Adrenal gland (tissue), 12 donors: ENCODE data around the gene RMI1. TPM values are rescaled to one million over a fixed set of nuclear protein-coding genes. Genes with fewer than 3 reads are reported as not detected.

Experiments used
- DNase-seq, 7 donors: peaks; one replicate each; pipeline ENCODE4 v3.0.0-alpha.2; 2019 to 2020
- H3K27ac ChIP-seq, 5 donors: fragments of 200-600 bp; sonication (generic) in 4 of 5; 1 replicate in 3 of 5; 2 replicates in 2 of 5; pipeline versions ENCODE4 v1.5.1 to v1.8.0; 2016 to 2020; ENCODE audit warnings: mild to moderate bottlenecking in 1 of 5
- H3K27me3 ChIP-seq: fragments of 200-600 bp; 2 replicates; pipeline ENCODE4 v1.8.0; 2021
- H3K36me3 ChIP-seq, 2 donors: fragments of 200-600 bp; replicated peaks in 1 of 2; 1 replicate in 1 of 2; 2 replicates in 1 of 2; pipeline versions ENCODE4 v1.5.1 to v1.8.0; 2018 to 2022
- H3K4me1 ChIP-seq, 2 donors: fragments of 200-600 bp; replicated peaks in 1 of 2; 1 replicate in 1 of 2; 2 replicates in 1 of 2; pipeline versions ENCODE4 v1.5.1 to v1.8.0; 2018 to 2021
- H3K4me3 ChIP-seq, 4 donors: fragments of 200-600 bp; sonication (generic) in 3 of 4; one replicate each; pipeline ENCODE4 v1.5.1; 2016 to 2018
- H3K9me3 ChIP-seq, 3 donors: fragments of 200-600 bp; sonication (generic) in 1 of 3; replicated peaks in 1 of 3; 1 replicate in 2 of 3; 2 replicates in 1 of 3; pipeline versions ENCODE4 v1.5.1 to v1.8.0; 2016 to 2021
- POLR2A ChIP-seq, 2 donors: fragments of 450-650 bp; IDR thresholded peaks; one replicate each; pipeline ENCODE4 v1.6.1; 2017; ENCODE audit warnings: antibody characterized with exemption in 2 of 2, mild to moderate bottlenecking in 2 of 2, moderate library complexity in 1 of 2
- WGBS, 4 donors: extraction: QIAGEN DNeasy Blood & Tissue Kit in 2 of 4; methylation state at CpG; one replicate each; pipeline versions ENCODE4 v1.1.5 to v1.1.7; 2013 to 2017; 5-methylcytosine and 5-hydroxymethylcytosine counted together
- intact Hi-C, 2 donors: fragments of 100-400 bp; cut with DNase I; formaldehyde crosslinking; loops; one replicate each; pipeline versions ENCODE4 v1.14.1 to v1.15.0; 2022 to 2023
- polyA plus RNA-seq, 3 donors: library from polyadenylated mRNA; stranded (reverse); fragments of 200-250 nt in 2 of 3; fragments of 350-450 nt in 1 of 3; fragmentation: Illumina TruSeq in 1 of 3; extraction: RNeasy Lipid Tissue Mini Kit (QIAGEN cat#74804) in 1 of 3; gene quantifications; one replicate each; pipeline ENCODE4 v1.2.3, GENCODE V29; 2013 to 2014
- total RNA-seq, 9 donors: library from RNA; depleted of rRNA in 4 of 9; stranded (reverse); fragments of >200 nt in 4 of 9; fragments of 120-200 nt in 1 of 9; fragmentation: NEBNext Ultra II Directional in 1 of 9; extraction: Animal tissue kit (Norgen Biotek cat#: 25700) in 1 of 9; gene quantifications; one replicate each; pipeline versions ENCODE4 v1.1.0 to v1.2.4, GENCODE V29; 2013 to 2023
- TF ChIP-seq, protein P1 (sequence below), 6 experiments: fragments of 450-650 bp in 4 of 6; fragments of 200-600 bp in 2 of 6; sonication (generic) in 1 of 6; IDR thresholded peaks; 1 replicate in 5 of 6; 2 replicates in 1 of 6; pipeline versions ENCODE4 v1.5.1 to v1.8.0; 2016 to 2021; ENCODE audit warnings: antibody characterized with exemption in 6 of 6, mild to moderate bottlenecking in 2 of 6, moderate library complexity in 1 of 6
- donor health status: healthy with polysubstance abuse.
- donor health status: Bipolar disorder and iron deficiency.
- donor health status: DM: yes; HTN: yes; CAD: no.
- donor health status: DM: no; HTN: no; CAD: no.
- donor health status: DM: no; HTN: no; CAD: no.
- donor health status: DM: yes; HTN: yes; CAD: no.

The RMI1 gene
- total and polyA plus RNA-seq, 12 donors: 2.3 to 21.7 (median 7.8) TPM

DNA sequence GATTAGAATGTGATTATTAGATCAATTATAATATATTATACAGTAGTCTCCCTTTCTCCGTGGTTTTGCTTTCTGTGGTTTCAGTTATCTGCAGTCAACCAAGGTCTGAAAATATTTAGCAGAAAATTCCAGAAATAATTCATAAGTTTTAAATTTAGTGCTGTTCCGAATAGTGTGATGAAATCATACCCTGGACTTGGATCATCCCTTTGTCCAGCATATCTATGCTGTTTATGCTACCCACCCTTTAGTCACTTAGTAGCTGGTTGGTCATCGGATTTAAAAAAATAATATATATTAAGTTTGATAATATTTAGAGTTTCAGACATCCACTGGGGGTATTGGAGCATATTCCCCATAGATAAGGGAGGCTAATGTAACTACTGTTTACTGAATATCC is 19.6 kb downstream of the RMI1 start:
- Histone ChIP-seq H3K27ac (no peak overlapping the region), H3K27me3 (no peaks in the 10 kb centered on the region), H3K9me3 (no peaks in the 10 kb centered on the region), H3K4me3 (no peak overlapping the region), H3K36me3 (no peaks in the 10 kb centered on the region), H3K4me1 (peaks cover 0 to 8% of the 10 kb centered on the region in 2 donors)
- TF ChIP-seq, protein P1, sequence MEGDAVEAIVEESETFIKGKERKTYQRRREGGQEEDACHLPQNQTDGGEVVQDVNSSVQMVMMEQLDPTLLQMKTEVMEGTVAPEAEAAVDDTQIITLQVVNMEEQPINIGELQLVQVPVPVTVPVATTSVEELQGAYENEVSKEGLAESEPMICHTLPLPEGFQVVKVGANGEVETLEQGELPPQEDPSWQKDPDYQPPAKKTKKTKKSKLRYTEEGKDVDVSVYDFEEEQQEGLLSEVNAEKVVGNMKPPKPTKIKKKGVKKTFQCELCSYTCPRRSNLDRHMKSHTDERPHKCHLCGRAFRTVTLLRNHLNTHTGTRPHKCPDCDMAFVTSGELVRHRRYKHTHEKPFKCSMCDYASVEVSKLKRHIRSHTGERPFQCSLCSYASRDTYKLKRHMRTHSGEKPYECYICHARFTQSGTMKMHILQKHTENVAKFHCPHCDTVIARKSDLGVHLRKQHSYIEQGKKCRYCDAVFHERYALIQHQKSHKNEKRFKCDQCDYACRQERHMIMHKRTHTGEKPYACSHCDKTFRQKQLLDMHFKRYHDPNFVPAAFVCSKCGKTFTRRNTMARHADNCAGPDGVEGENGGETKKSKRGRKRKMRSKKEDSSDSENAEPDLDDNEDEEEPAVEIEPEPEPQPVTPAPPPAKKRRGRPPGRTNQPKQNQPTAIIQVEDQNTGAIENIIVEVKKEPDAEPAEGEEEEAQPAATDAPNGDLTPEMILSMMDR (IDR thresholded peaks at IDR 0.05): no peak
- TF ChIP-seq POLR2A (IDR thresholded peaks at IDR 0.05): no peak
- intact Hi-C loops: no loop called here
- DNase-seq: no peak
- WGBS, 4 donors: 81 to 84% (median 81%) methylated on average over 3 of the region's 3 CpGs

- H3K9me3 ChIP-seq: no peaks in the 10 kb centered on the region
- H3K27ac ChIP-seq: no peak overlapping the region
- H3K4me1 ChIP-seq: peaks cover 0 to 8% of the 10 kb centered on the region in 2 donors
- H3K36me3 ChIP-seq: no peaks in the 10 kb centered on the region
- H3K27me3 ChIP-seq: no peaks in the 10 kb centered on the region
- intact Hi-C loops: no loop called here
- TF ChIP-seq POLR2A (IDR thresholded peaks at IDR 0.05): no peak
- TF ChIP-seq, protein P1 (IDR thresholded peaks at IDR 0.05): no peak
- H3K4me3 ChIP-seq: no peak overlapping the region
- 73 to 89% (median 83%) methylated on average over 2 of the region's 2 CpGs for WGBS, 4 donors
- DNase-seq: no peak
Observed at GRCh38 chr9:84001621-84002020, 21.0 kb downstream of the RMI1 start.

DNA sequence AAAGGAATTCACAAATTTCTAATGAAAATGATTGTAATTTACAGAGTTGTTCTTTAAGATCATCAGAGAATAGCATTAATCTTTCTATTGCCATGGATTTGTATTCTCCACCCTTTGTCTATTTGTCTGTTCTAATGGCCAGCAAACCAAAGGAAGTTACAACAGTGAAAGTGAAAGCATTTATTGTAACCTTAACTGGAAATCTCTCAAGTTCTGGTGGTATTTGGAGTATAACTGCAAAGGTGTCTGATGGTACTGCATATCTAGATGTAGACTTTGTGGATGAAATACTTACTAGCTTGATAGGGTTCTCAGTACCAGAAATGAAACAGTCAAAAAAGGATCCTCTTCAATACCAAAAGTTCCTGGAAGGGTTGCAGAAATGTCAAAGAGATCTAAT is 21.7 kb downstream of the RMI1 start:
- intact Hi-C loops: no loop called here
- Histone ChIP-seq H3K4me3 (no peak overlapping the region), H3K4me1 (peaks cover 0 to 8% of the 10 kb centered on the region in 2 donors)

GRCh38 chr9:84003246-84003645 is 22.6 kb downstream of the RMI1 start:
- H3K36me3 ChIP-seq: no peaks in the 10 kb centered on the region
- TF ChIP-seq, protein P1 (IDR thresholded peaks at IDR 0.05): no peak
- TF ChIP-seq POLR2A (IDR thresholded peaks at IDR 0.05): no peak
- H3K4me3 ChIP-seq: no peak overlapping the region
- H3K27ac ChIP-seq: no peak overlapping the region
- no peaks in the 10 kb centered on the region for H3K9me3 ChIP-seq
- H3K4me1 ChIP-seq: peaks cover 0 to 8% of the 10 kb centered on the region in 2 donors
- WGBS, 4 donors: 90 to 96% (median 95%) methylated on average over 3 of the region's 3 CpGs
- H3K27me3 ChIP-seq: no peaks in the 10 kb centered on the region
- intact Hi-C loops: no loop called here
- no peak for DNase-seq

More for the DNA sequence above, 21.7 kb downstream of the RMI1 start:
- Histone ChIP-seq H3K36me3 (no peaks in the 10 kb centered on the region), H3K9me3 (no peaks in the 10 kb centered on the region), H3K27me3 (no peaks in the 10 kb centered on the region), H3K27ac (no peak overlapping the region)
- no peak for DNase-seq
- no peak for TF ChIP-seq POLR2A (IDR thresholded peaks at IDR 0.05)
- TF ChIP-seq, protein P1 (IDR thresholded peaks at IDR 0.05): no peak
